Thymus (tissue), 11 donors: ENCODE measurements around the gene THSD1. TPM values are rescaled to one million over a fixed set of nuclear protein-coding genes. Genes with fewer than 3 reads are reported as not detected.
"Not testable (repeated sequence)": the region's sequence is repeated elsewhere in the genome, so short reads cannot be mapped to it uniquely, and the experiment has no call there.

ENCODE experiments used
- DNase-seq, 9 donors: peaks; one replicate each; pipeline ENCODE4 v3.0.0-alpha.2; 2013; ENCODE audit warnings: low spot score in 9 of 9, low read depth in 6 of 9, missing footprints in 1 of 9
- H3K27ac ChIP-seq, 2 donors: one replicate each; pipeline ENCODE4 v1.5.1; 2013; ENCODE audit warnings: control low read depth in 1 of 2, low read depth in 1 of 2, low read length in 1 of 2, mild to moderate bottlenecking in 1 of 2, moderate library complexity in 1 of 2
- H3K27me3 ChIP-seq, 2 donors: one replicate each; pipeline ENCODE4 v1.5.1; 2013; ENCODE audit warnings: low read length in 1 of 2; ENCODE audit not compliant: control insufficient read depth in 2 of 2, insufficient read depth in 1 of 2
- H3K36me3 ChIP-seq, 2 donors: one replicate each; pipeline ENCODE4 v1.5.1; 2013; ENCODE audit warnings: low read length in 1 of 2, mild to moderate bottlenecking in 1 of 2, moderate library complexity in 1 of 2; ENCODE audit not compliant: control insufficient read depth in 2 of 2, insufficient read depth in 2 of 2
- H3K4me1 ChIP-seq, 2 donors: one replicate each; pipeline ENCODE4 v1.5.1; 2013; ENCODE audit warnings: low read length in 2 of 2; ENCODE audit not compliant: control insufficient read depth in 2 of 2, insufficient read depth in 2 of 2
- H3K4me3 ChIP-seq, 2 donors: one replicate each; pipeline ENCODE4 v1.5.1; 2013; ENCODE audit warnings: low read length in 2 of 2, control low read depth in 1 of 2, mild to moderate bottlenecking in 1 of 2
- H3K9me3 ChIP-seq, 2 donors: one replicate each; pipeline ENCODE4 v1.5.1; 2013; ENCODE audit warnings: low read length in 1 of 2, mild to moderate bottlenecking in 1 of 2; ENCODE audit not compliant: control insufficient read depth in 2 of 2, insufficient read depth in 1 of 2
- WGBS: extraction: QIAGEN DNeasy Blood & Tissue Kit; methylation state at CpG from one replicate; pipeline ENCODE4 v1.1.7; 2013; 5-methylcytosine and 5-hydroxymethylcytosine counted together
- polyA plus RNA-seq: library from polyadenylated mRNA; stranded (reverse); fragments of 200-250 nt; gene quantifications from one replicate; pipeline ENCODE4 v1.2.3, GENCODE V29; 2013
- total RNA-seq: library from RNA; stranded (reverse); fragments of 120-200 nt; gene quantifications from one replicate; pipeline ENCODE4 v1.2.4, GENCODE V29; 2013
- donor health status: healthy.

Gene THSD1
- total and polyA plus RNA-seq, 2 donors, result 2.9 to 3.3 TPM

- DNase-seq, result no peak
- no peaks in the 10 kb centered on the region for H3K9me3 ChIP-seq
- H3K27me3 ChIP-seq, result no peaks in the 10 kb centered on the region
- WGBS, result 95% methylated on average over 2 of the region's 2 CpGs
- no peaks in the 10 kb centered on the region for H3K4me1 ChIP-seq
- H3K36me3 ChIP-seq, result no peaks in the 10 kb centered on the region
- H3K4me3 ChIP-seq, result no peak overlapping the region
- no peak overlapping the region for H3K27ac ChIP-seq
Observed at GRCh38 chr13:52356327-52356726, 49.6 kb downstream of the THSD1 start.

GRCh38 chr13:52353193-52353592 lies 52.8 kb downstream of the THSD1 start:
- Histone ChIP-seq H3K4me1 (no peaks in the 10 kb centered on the region), H3K27ac (no peak overlapping the region), H3K27me3 (no peaks in the 10 kb centered on the region), H3K36me3 (no peaks in the 10 kb centered on the region), H3K9me3 (no peaks in the 10 kb centered on the region), H3K4me3 (no peak overlapping the region)
- no peak for DNase-seq
- 93% methylated on average over 1 of the region's 1 CpG for WGBS

GRCh38 chr13:52348983-52349780 lies 56.8 kb downstream of the THSD1 start:
- no peak for DNase-seq
- H3K4me3 ChIP-seq, result no peak overlapping the region
- no peak overlapping the region for H3K27ac ChIP-seq
- H3K27me3 ChIP-seq, result no peaks in the 10 kb centered on the region
- no peaks in the 10 kb centered on the region for H3K36me3 ChIP-seq
- whole genome bisulfite sequencing, result 84% methylated on average over 6 of the region's 6 CpGs
- no peaks in the 10 kb centered on the region for H3K4me1 ChIP-seq
- no peaks in the 10 kb centered on the region for H3K9me3 ChIP-seq

- Histone ChIP-seq H3K27me3 (no peaks in the 10 kb centered on the region), H3K36me3 (no peaks in the 10 kb centered on the region), H3K4me1 (no peaks in the 10 kb centered on the region), H3K9me3 (no peaks in the 10 kb centered on the region), H3K27ac (no peak overlapping the region), H3K4me3 (no peak overlapping the region)
- DNase-seq, result no peak
- WGBS, result 92% methylated on average over 5 of the region's 5 CpGs
Observed at GRCh38 chr13:52348071-52348470, 57.9 kb downstream of the THSD1 start.

GRCh38 chr13:52345631-52346251 lies 60.2 kb downstream of the THSD1 start:
- Histone ChIP-seq H3K4me3 (no peak overlapping the region), H3K9me3 (no peaks in the 10 kb centered on the region), H3K36me3 (no peaks in the 10 kb centered on the region), H3K27ac (no peak overlapping the region), H3K4me1 (no peaks in the 10 kb centered on the region), H3K27me3 (no peaks in the 10 kb centered on the region)
- 98% methylated on average over 5 of the region's 5 CpGs for whole genome bisulfite sequencing
- DNase-seq, result no peak

GRCh38 chr13:52345048-52345447 lies 60.9 kb downstream of the THSD1 start:
- no peaks in the 10 kb centered on the region for H3K27me3 ChIP-seq
- WGBS, result 89% methylated on average over 3 of the region's 3 CpGs

GRCh38 chr13:52344108-52344507 lies 61.9 kb downstream of the THSD1 start:
- WGBS, result 97% methylated on average over 10 of the region's 10 CpGs
- Histone ChIP-seq H3K36me3 (no peaks in the 10 kb centered on the region), H3K9me3 (no peaks in the 10 kb centered on the region), H3K4me1 (no peaks in the 10 kb centered on the region), H3K4me3 (no peak overlapping the region), H3K27ac (no peak overlapping the region), H3K27me3 (no peaks in the 10 kb centered on the region)
- DNase-seq, result no peak

More at GRCh38 chr13:52345048-52345447, 60.9 kb downstream of the THSD1 start:
- DNase-seq, result no peak
- Histone ChIP-seq H3K4me3 (no peak overlapping the region), H3K27ac (no peak overlapping the region), H3K9me3 (no peaks in the 10 kb centered on the region), H3K4me1 (no peaks in the 10 kb centered on the region), H3K36me3 (no peaks in the 10 kb centered on the region)

GRCh38 chr13:52342203-52342602 lies 63.8 kb downstream of the THSD1 start:
- H3K36me3 ChIP-seq, H3K27ac ChIP-seq, H3K27me3 ChIP-seq, H3K4me3 ChIP-seq, DNase-seq, H3K4me1 ChIP-seq, H3K9me3 ChIP-seq: not testable (repeated sequence)
- WGBS, result 99% methylated on average over 3 of the region's 3 CpGs

- H3K27ac ChIP-seq, H3K9me3 ChIP-seq, H3K36me3 ChIP-seq, H3K4me1 ChIP-seq, H3K4me3 ChIP-seq, H3K27me3 ChIP-seq, DNase-seq: not testable (repeated sequence)
- 96% methylated on average over 7 of the region's 7 CpGs for WGBS
Observed at GRCh38 chr13:52337828-52338455, 68.0 kb downstream of the THSD1 start.
